SK-N-SH treated with all-trans-retinoic acid at 6 μM for 48 hours (cell line): ENCODE data around the gene MYLIP.
A peak's percentile ranks its signal among the peaks of the same experiment; 100 is the strongest.

Source experiments
- ATAC-seq: fragments of 200-7000 bp; cut with Tn5 transposase; 3 replicates; pipeline ENCODE4 v1.9.1; 2020; ENCODE audit warnings: mild to moderate bottlenecking, moderate library complexity
- BACH2 ChIP-seq: fragments of 250-450 bp; sonication (Bioruptor Pico); IDR thresholded peaks from 2 replicates; pipeline ENCODE4 v1.9.0; 2021; ENCODE audit warnings: mild to moderate bottlenecking, borderline replicate concordance
- CSDC2 ChIP-seq: fragments of 250-450 bp; sonication (Bioruptor Pico); IDR thresholded peaks from 2 replicates; pipeline ENCODE4 v1.5.0; 2020; ENCODE audit warnings: mild to moderate bottlenecking, moderate library complexity
- ESRRG ChIP-seq: fragments of 250-450 bp; sonication (Bioruptor Pico); IDR thresholded peaks from 2 replicates; pipeline ENCODE4 v1.6.1; 2021; ENCODE audit warnings: mild to moderate bottlenecking
- GLIS3 ChIP-seq: fragments of 250-450 bp; sonication (Bioruptor Pico); IDR thresholded peaks from 2 replicates; pipeline ENCODE4 v1.5.0; 2020; ENCODE audit warnings: mild to moderate bottlenecking, moderate library complexity
- ISL1 ChIP-seq: fragments of 250-450 bp; sonication (Bioruptor Pico); IDR thresholded peaks from 2 replicates; pipeline ENCODE4 v2.1.2; 2022; ENCODE audit warnings: mild to moderate bottlenecking, moderate library complexity
- PPARA ChIP-seq: fragments of 250-450 bp; sonication (Bioruptor Pico); IDR thresholded peaks from 2 replicates; pipeline ENCODE4 v1.5.0; 2020; ENCODE audit warnings: mild to moderate bottlenecking, borderline replicate concordance
- RARB ChIP-seq: fragments of 250-450 bp; sonication (Bioruptor Pico); IDR thresholded peaks from 2 replicates; pipeline ENCODE4 v1.8.0; 2021; ENCODE audit warnings: mild to moderate bottlenecking, moderate library complexity
- SNAI2 ChIP-seq: fragments of 250-450 bp; sonication (Bioruptor Pico); IDR thresholded peaks from 2 replicates; pipeline ENCODE4 v1.5.0; 2020; ENCODE audit warnings: mild to moderate bottlenecking, moderate library complexity
- TCF4 ChIP-seq: fragments of 250-450 bp; sonication (Bioruptor Pico); IDR thresholded peaks from 2 replicates; pipeline ENCODE4 v1.8.0; 2021; ENCODE audit warnings: mild to moderate bottlenecking, moderate library complexity, borderline replicate concordance
- TOX ChIP-seq: fragments of 250-450 bp; sonication (Bioruptor Pico); IDR thresholded peaks from 2 replicates; pipeline ENCODE4 v1.8.0; 2021; ENCODE audit warnings: mild to moderate bottlenecking, moderate library complexity, borderline replicate concordance
- ZFP3 ChIP-seq: fragments of 250-450 bp; sonication (Bioruptor Pico); IDR thresholded peaks from 2 replicates; pipeline ENCODE4 v1.5.0; 2020; ENCODE audit warnings: mild to moderate bottlenecking, moderate library complexity
- ZFP30 ChIP-seq: fragments of 450-650 bp; formaldehyde crosslinking; IDR thresholded peaks from 2 replicates; pipeline ENCODE4 v1.5.0; 2022; ENCODE audit warnings: mild to moderate bottlenecking, moderate library complexity
- ZNF565 ChIP-seq: fragments of 450-650 bp; formaldehyde crosslinking; conservative IDR thresholded peaks from 2 replicates; pipeline ENCODE4 v1.5.0; 2020; ENCODE audit warnings: low read depth, mild to moderate bottlenecking, moderate library complexity
- ZNF70 ChIP-seq: fragments of 450-650 bp; formaldehyde crosslinking; IDR thresholded peaks from 2 replicates; pipeline ENCODE4 v1.5.0; 2020; ENCODE audit warnings: mild to moderate bottlenecking, moderate library complexity
- ZNF8 ChIP-seq: fragments of 450-650 bp; formaldehyde crosslinking; IDR thresholded peaks from 2 replicates; pipeline ENCODE4 v1.5.0; 2020; ENCODE audit warnings: mild to moderate bottlenecking, moderate library complexity
- TF ChIP-seq, protein P1 (sequence below): fragments of 250-450 bp; sonication (Bioruptor Pico); IDR thresholded peaks from 2 replicates; pipeline ENCODE4 v1.8.0; 2020; ENCODE audit warnings: mild to moderate bottlenecking, moderate library complexity, borderline replicate concordance
- TF ChIP-seq, protein P2 (sequence below): fragments of 250-450 bp; sonication (Bioruptor Pico); IDR thresholded peaks from 2 replicates; pipeline ENCODE4 v1.5.1; 2020; ENCODE audit warnings: low read depth, mild to moderate bottlenecking, moderate library complexity
- TF ChIP-seq, protein P3 (sequence below): fragments of 250-450 bp; sonication (Bioruptor Pico); IDR thresholded peaks from 2 replicates; pipeline ENCODE4 v1.8.0; 2021; ENCODE audit warnings: low read depth, mild to moderate bottlenecking, moderate library complexity, borderline replicate concordance
- TF ChIP-seq, protein P4 (sequence below): fragments of 250-450 bp; sonication (Bioruptor Pico); IDR thresholded peaks from 2 replicates; pipeline ENCODE4 v1.5.1; 2021; ENCODE audit warnings: mild to moderate bottlenecking, moderate library complexity

MYLIP gene

DNA sequence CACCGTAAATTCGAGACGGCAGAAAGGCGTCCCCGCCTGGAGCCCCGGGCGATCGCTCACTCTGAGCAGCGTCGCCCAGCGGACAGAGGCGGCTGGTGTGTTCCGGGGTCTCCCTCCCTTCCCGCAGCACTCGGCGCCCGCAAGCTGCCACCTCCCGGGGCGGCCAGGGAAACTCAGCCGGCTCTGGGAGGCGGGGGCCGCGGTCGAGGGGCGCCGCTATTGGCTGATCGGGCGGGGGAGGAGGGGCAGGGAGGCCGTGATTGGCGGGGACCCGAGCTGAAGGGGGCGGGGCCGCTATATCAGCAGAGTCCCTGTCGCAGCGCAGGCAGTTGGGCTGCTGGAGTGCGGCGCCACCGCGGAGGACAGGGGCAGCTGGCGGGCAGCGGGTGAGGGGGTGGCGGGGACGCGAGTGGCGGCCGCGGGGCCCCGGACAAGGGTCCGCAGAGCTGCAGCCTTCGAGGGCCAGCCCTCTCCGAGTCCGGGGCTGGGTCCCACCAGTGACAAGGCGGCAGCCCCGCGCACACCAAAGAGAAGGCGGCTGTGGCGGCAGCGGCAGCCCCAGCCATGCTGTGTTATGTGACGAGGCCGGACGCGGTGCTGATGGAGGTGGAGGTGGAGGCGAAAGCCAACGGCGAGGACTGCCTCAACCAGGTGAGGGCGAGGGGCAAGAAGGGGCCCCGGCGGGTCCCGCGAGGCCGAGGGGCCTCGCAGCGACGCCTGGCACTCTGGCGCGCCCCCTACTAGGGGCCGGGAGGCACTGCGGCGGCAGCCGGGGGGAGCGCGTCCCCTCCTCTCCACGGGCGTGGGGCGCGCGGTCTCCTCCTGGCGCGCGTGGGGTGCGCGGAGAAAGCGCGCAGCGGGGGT, at the start of gene MYLIP:
MYLIP (plus strand) TSS at position 328 of the 864 bp plus-strand sequence; CDS start at position 565, 237 bp downstream.
- ATAC-seq: peak; percentile 87
- TF ChIP-seq, protein P1, sequence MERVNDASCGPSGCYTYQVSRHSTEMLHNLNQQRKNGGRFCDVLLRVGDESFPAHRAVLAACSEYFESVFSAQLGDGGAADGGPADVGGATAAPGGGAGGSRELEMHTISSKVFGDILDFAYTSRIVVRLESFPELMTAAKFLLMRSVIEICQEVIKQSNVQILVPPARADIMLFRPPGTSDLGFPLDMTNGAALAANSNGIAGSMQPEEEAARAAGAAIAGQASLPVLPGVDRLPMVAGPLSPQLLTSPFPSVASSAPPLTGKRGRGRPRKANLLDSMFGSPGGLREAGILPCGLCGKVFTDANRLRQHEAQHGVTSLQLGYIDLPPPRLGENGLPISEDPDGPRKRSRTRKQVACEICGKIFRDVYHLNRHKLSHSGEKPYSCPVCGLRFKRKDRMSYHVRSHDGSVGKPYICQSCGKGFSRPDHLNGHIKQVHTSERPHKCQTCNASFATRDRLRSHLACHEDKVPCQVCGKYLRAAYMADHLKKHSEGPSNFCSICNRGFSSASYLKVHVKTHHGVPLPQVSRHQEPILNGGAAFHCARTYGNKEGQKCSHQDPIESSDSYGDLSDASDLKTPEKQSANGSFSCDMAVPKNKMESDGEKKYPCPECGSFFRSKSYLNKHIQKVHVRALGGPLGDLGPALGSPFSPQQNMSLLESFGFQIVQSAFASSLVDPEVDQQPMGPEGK (CRISPR knock-in tag): no peak; the same call in 1 of the 2 replicates
- TF ChIP-seq TOX (CRISPR knock-in tag): no peak
- no peak for TF ChIP-seq ZNF8 (CRISPR knock-in tag)
- no peak for TF ChIP-seq CSDC2 (CRISPR knock-in tag)
- 0 out of 2 replicates have a peak, but pooled peaks have one; percentile 53 for TF ChIP-seq ESRRG (CRISPR knock-in tag)
- 0 out of 2 replicates have a peak, but pooled peaks have one; percentile 44 for TF ChIP-seq ZFP3 (CRISPR knock-in tag)

DNA sequence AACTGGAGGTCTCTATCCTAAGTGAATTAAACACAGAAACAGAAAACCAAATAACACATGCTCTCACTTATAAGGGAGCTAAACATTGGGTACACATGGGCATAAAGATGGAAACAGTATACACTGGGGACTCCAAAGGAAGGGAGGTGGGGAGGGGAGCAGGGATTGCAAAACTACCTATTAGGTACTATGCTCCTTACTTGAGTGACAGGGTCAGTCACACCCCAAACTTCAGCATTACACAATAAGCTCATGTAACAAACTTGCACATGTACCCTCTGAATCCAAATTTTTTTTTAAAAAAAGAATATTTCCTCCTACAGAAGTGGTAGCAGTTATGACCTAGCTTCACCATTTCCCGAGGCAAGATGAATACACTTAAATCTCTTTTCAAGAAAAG, 49.5 kb upstream of the MYLIP start:
- no peak for ATAC-seq

DNA sequence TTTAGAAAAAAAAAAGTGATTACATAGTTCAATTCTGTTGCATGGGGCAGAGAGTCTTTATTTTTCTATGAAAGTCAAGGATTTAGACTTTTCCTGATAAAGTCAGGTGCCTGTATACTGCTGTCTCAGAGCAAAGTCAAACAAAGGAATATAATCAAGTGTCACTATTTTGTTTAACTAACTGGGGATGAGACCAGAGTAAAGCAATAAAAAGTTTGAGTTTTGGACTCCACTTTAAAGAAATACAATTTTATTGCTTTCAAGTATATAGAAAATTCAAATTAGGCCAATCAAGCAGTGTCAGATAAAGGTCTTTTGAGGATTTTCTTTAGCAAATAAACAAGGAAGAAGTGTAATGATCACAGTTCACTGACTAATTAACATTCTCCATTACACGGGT, 48.7 kb upstream of the MYLIP start:
- no peak for ATAC-seq
- TF ChIP-seq ZNF8 (CRISPR knock-in tag) (no peak), CSDC2 (CRISPR knock-in tag) (no peak), ZNF70 (CRISPR knock-in tag) (no peak), GLIS3 (CRISPR knock-in tag) (no peak), ZNF565 (CRISPR knock-in tag) (no peak), SNAI2 (CRISPR knock-in tag) (no peak), TOX (CRISPR knock-in tag) (no peak), ESRRG (CRISPR knock-in tag) (no peak), ZFP30 (CRISPR knock-in tag) (no peak), BACH2 (CRISPR knock-in tag) (no peak), ISL1 (no peak)
- TF ChIP-seq, protein P1 (CRISPR knock-in tag): no peak
- TF ChIP-seq, protein P2, sequence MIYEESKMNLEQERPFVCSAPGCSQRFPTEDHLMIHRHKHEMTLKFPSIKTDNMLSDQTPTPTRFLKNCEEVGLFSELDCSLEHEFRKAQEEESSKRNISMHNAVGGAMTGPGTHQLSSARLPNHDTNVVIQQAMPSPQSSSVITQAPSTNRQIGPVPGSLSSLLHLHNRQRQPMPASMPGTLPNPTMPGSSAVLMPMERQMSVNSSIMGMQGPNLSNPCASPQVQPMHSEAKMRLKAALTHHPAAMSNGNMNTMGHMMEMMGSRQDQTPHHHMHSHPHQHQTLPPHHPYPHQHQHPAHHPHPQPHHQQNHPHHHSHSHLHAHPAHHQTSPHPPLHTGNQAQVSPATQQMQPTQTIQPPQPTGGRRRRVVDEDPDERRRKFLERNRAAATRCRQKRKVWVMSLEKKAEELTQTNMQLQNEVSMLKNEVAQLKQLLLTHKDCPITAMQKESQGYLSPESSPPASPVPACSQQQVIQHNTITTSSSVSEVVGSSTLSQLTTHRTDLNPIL (CRISPR knock-in tag): no peak
- TF ChIP-seq, protein P3, sequence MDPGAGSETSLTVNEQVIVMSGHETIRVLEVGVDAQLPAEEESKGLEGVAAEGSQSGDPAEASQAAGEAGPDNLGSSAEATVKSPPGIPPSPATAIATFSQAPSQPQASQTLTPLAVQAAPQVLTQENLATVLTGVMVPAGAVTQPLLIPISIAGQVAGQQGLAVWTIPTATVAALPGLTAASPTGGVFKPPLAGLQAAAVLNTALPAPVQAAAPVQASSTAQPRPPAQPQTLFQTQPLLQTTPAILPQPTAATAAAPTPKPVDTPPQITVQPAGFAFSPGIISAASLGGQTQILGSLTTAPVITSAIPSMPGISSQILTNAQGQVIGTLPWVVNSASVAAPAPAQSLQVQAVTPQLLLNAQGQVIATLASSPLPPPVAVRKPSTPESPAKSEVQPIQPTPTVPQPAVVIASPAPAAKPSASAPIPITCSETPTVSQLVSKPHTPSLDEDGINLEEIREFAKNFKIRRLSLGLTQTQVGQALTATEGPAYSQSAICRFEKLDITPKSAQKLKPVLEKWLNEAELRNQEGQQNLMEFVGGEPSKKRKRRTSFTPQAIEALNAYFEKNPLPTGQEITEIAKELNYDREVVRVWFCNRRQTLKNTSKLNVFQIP (CRISPR knock-in tag): no peak

More for the DNA sequence above, 49.5 kb upstream of the MYLIP start:
- TF ChIP-seq SNAI2 (CRISPR knock-in tag) (no peak), TCF4 (no peak), PPARA (CRISPR knock-in tag) (no peak), BACH2 (CRISPR knock-in tag) (no peak), CSDC2 (CRISPR knock-in tag) (no peak), RARB (no peak), ZFP3 (CRISPR knock-in tag) (no peak), GLIS3 (CRISPR knock-in tag) (no peak), ZNF565 (CRISPR knock-in tag) (no peak), ZFP30 (CRISPR knock-in tag) (no peak)
- TF ChIP-seq, protein P2 (CRISPR knock-in tag): no peak
- TF ChIP-seq, protein P4, sequence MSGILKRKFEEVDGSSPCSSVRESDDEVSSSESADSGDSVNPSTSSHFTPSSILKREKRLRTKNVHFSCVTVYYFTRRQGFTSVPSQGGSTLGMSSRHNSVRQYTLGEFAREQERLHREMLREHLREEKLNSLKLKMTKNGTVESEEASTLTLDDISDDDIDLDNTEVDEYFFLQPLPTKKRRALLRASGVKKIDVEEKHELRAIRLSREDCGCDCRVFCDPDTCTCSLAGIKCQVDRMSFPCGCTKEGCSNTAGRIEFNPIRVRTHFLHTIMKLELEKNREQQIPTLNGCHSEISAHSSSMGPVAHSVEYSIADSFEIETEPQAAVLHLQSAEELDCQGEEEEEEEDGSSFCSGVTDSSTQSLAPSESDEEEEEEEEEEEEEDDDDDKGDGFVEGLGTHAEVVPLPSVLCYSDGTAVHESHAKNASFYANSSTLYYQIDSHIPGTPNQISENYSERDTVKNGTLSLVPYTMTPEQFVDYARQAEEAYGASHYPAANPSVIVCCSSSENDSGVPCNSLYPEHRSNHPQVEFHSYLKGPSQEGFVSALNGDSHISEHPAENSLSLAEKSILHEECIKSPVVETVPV (CRISPR knock-in tag): no peak
- TF ChIP-seq, protein P1 (CRISPR knock-in tag): no peak
- TF ChIP-seq, all 23 proteins: peak for 0
